Measurements from ENCODE around the gene CBY2.

The CBY2 gene

GRCh38 chr13:45705918-45706317, 3.8 kb downstream of the CBY2 start:
- no peak for TF ChIP-seq CTCF (IDR thresholded peaks at IDR 0.05; ENCODE audit: low read depth, low read length, poor library complexity, severe bottlenecking)
- TF ChIP-seq EZH2phosphoT487 (IDR thresholded peaks at IDR 0.05; ENCODE audit: borderline replicate concordance, low read length) = no peak
- H3K27me3 ChIP-seq (ENCODE audit: control insufficient read depth, low read length) = peaks cover 10% of the 10 kb centered on the region; the same call in 1 of the 2 replicates
- no peaks in the 10 kb centered on the region for H3K9me2 ChIP-seq (replicated peaks; ENCODE audit: control insufficient read depth, low read length)
- no peak overlapping the region for H3K27ac ChIP-seq (ENCODE audit: low read depth, low read length)
- no peak overlapping the region for H3K4me3 ChIP-seq (ENCODE audit: low read length)
- no peaks in the 10 kb centered on the region for H3K79me2 ChIP-seq (ENCODE audit: control insufficient read depth, low read length)
- no peaks in the 10 kb centered on the region for H4K20me1 ChIP-seq (ENCODE audit: control insufficient read depth, insufficient read depth, low read depth, low read length)
- no peaks in the 10 kb centered on the region for H3K4me1 ChIP-seq (ENCODE audit: control insufficient read depth, low read length)
- no peak overlapping the region for H3K4me2 ChIP-seq (ENCODE audit: low read length)
- H3K9me3 ChIP-seq (ENCODE audit: control insufficient read depth, insufficient read depth, low read length) = no peaks in the 10 kb centered on the region
- H3F3A ChIP-seq (ENCODE audit: control insufficient read depth, insufficient read depth) = no peaks in the 10 kb centered on the region
- H3K36me3 ChIP-seq (ENCODE audit: control insufficient read depth, low read length) = no peaks in the 10 kb centered on the region

- no peaks in the 10 kb centered on the region for H3K9me2 ChIP-seq (replicated peaks; ENCODE audit: control insufficient read depth, low read length)
- H3K9me3 ChIP-seq (ENCODE audit: control insufficient read depth, insufficient read depth, low read length) = no peaks in the 10 kb centered on the region
- H4K20me1 ChIP-seq (ENCODE audit: control insufficient read depth, insufficient read depth, low read depth, low read length) = no peaks in the 10 kb centered on the region
- no peak for TF ChIP-seq EZH2phosphoT487 (IDR thresholded peaks at IDR 0.05; ENCODE audit: borderline replicate concordance, low read length)
- no peaks in the 10 kb centered on the region for H3K79me2 ChIP-seq (ENCODE audit: control insufficient read depth, low read length)
- no peak overlapping the region for H3K27ac ChIP-seq (ENCODE audit: low read depth, low read length)
- peaks cover 5% of the 10 kb centered on the region; the same call in 1 of the 2 replicates for H3K27me3 ChIP-seq (ENCODE audit: control insufficient read depth, low read length)
- H3F3A ChIP-seq (ENCODE audit: control insufficient read depth, insufficient read depth) = no peaks in the 10 kb centered on the region
- H3K4me3 ChIP-seq (ENCODE audit: low read length) = no peak overlapping the region
- no peak overlapping the region for H3K4me2 ChIP-seq (ENCODE audit: low read length)
- H3K4me1 ChIP-seq (ENCODE audit: control insufficient read depth, low read length) = no peaks in the 10 kb centered on the region
- no peaks in the 10 kb centered on the region for H3K36me3 ChIP-seq (ENCODE audit: control insufficient read depth, low read length)
Measured at GRCh38 chr13:45707516-45708100, 5.5 kb downstream of the CBY2 start.

GRCh38 chr13:45711951-45712350, 9.8 kb downstream of the CBY2 start:
- TF ChIP-seq EZH2phosphoT487 (IDR thresholded peaks at IDR 0.05; ENCODE audit: borderline replicate concordance, low read length) (no peak), CTCF (IDR thresholded peaks at IDR 0.05; ENCODE audit: low read depth, low read length, poor library complexity, severe bottlenecking) (no peak)
- H3F3A ChIP-seq (ENCODE audit: control insufficient read depth, insufficient read depth) = no peaks in the 10 kb centered on the region

GRCh38 chr13:45713106-45713690, 11.1 kb downstream of the CBY2 start:
- no peak overlapping the region for H3K27ac ChIP-seq (ENCODE audit: low read depth, low read length)
- H3F3A ChIP-seq (ENCODE audit: control insufficient read depth, insufficient read depth) = no peaks in the 10 kb centered on the region
- H3K4me3 ChIP-seq (ENCODE audit: low read length) = no peak overlapping the region
- no peaks in the 10 kb centered on the region for H3K9me3 ChIP-seq (ENCODE audit: control insufficient read depth, insufficient read depth, low read length)
- H3K4me2 ChIP-seq (ENCODE audit: low read length) = no peak overlapping the region
- TF ChIP-seq EZH2phosphoT487 (IDR thresholded peaks at IDR 0.05; ENCODE audit: borderline replicate concordance, low read length) (no peak), CTCF (IDR thresholded peaks at IDR 0.05; ENCODE audit: low read depth, low read length, poor library complexity, severe bottlenecking) (no peak)
- no peaks in the 10 kb centered on the region for H3K4me1 ChIP-seq (ENCODE audit: control insufficient read depth, low read length)
- no peaks in the 10 kb centered on the region for H3K36me3 ChIP-seq (ENCODE audit: control insufficient read depth, low read length)
- H3K27me3 ChIP-seq (ENCODE audit: control insufficient read depth, low read length) = peaks cover 7% of the 10 kb centered on the region
- H3K79me2 ChIP-seq (ENCODE audit: control insufficient read depth, low read length) = no peaks in the 10 kb centered on the region
- no peaks in the 10 kb centered on the region for H4K20me1 ChIP-seq (ENCODE audit: control insufficient read depth, insufficient read depth, low read depth, low read length)
- no peaks in the 10 kb centered on the region for H3K9me2 ChIP-seq (replicated peaks; ENCODE audit: control insufficient read depth, low read length)

More at GRCh38 chr13:45711951-45712350, 9.8 kb downstream of the CBY2 start:
- H3K9me2 ChIP-seq (replicated peaks; ENCODE audit: control insufficient read depth, low read length) = no peaks in the 10 kb centered on the region
- H3K27ac ChIP-seq (ENCODE audit: low read depth, low read length) = no peak overlapping the region
- H3K27me3 ChIP-seq (ENCODE audit: control insufficient read depth, low read length) = peaks cover 9% of the 10 kb centered on the region
- H3K4me3 ChIP-seq (ENCODE audit: low read length) = no peak overlapping the region
- H3K4me1 ChIP-seq (ENCODE audit: control insufficient read depth, low read length) = no peaks in the 10 kb centered on the region
- H3K36me3 ChIP-seq (ENCODE audit: control insufficient read depth, low read length) = no peaks in the 10 kb centered on the region
- H4K20me1 ChIP-seq (ENCODE audit: control insufficient read depth, insufficient read depth, low read depth, low read length) = no peaks in the 10 kb centered on the region
- no peaks in the 10 kb centered on the region for H3K9me3 ChIP-seq (ENCODE audit: control insufficient read depth, insufficient read depth, low read length)
- H3K79me2 ChIP-seq (ENCODE audit: control insufficient read depth, low read length) = no peaks in the 10 kb centered on the region
- no peak overlapping the region for H3K4me2 ChIP-seq (ENCODE audit: low read length)

All from DOHH2 (cell line).